SK-N-MC (cell line): ENCODE results near the gene TBC1D30.

Experiments
- EZH2 ChIP-seq: fragments of 200-600 bp; sonication (generic); IDR thresholded peaks from one replicate; pipeline ENCODE4 v1.6.1; 2017; ENCODE audit warnings: antibody characterized with exemption
- FOXP2 ChIP-seq: optimal IDR thresholded peaks from 2 replicates; pipeline ENCODE3; 2011; ENCODE audit warnings: mild to moderate bottlenecking, moderate library complexity; ENCODE audit not compliant: insufficient read depth; ENCODE audit errors: extremely low read length, control extremely low read depth
- POLR2AphosphoS5 ChIP-seq: IDR thresholded peaks from 2 replicates; pipeline ENCODE4 v1.6.1; 2012; ENCODE audit warnings: mild to moderate bottlenecking, low read depth, low read length, borderline replicate concordance

GRCh38 chr12:64923536-64923935 is 99.1 kb downstream of the TBC1D30 start:
- TF ChIP-seq POLR2AphosphoS5 (no peak), EZH2 (no peak), FOXP2 (no peak)
